Astrocyte of the cerebellum (primary cell): ENCODE results near the gene AATK.
A peak's percentile ranks its signal among the peaks of the same experiment; 100 is the strongest.

Experiments used
- DNase-seq: peaks from one replicate; pipeline ENCODE4 v3.0.0-alpha.2; 2011; ENCODE audit warnings: low read depth
- H3K4me3 ChIP-seq: 2 replicates; pipeline ENCODE4 v1.5.1; 2011; ENCODE audit warnings: mild to moderate bottlenecking, low read depth, low read length, moderate library complexity
- CTCF ChIP-seq: IDR thresholded peaks from 2 replicates; pipeline ENCODE4 v1.5.1; 2012; ENCODE audit warnings: low read length, low read depth, moderate library complexity, mild to moderate bottlenecking; ENCODE audit errors: missing control alignments
- in situ Hi-C: cut with HindIII; loops from 2 replicates; pipeline ENCODE4 v1.10.0; 2017; ENCODE audit warnings: low sequenced_read_pairs

AATK gene

DNA sequence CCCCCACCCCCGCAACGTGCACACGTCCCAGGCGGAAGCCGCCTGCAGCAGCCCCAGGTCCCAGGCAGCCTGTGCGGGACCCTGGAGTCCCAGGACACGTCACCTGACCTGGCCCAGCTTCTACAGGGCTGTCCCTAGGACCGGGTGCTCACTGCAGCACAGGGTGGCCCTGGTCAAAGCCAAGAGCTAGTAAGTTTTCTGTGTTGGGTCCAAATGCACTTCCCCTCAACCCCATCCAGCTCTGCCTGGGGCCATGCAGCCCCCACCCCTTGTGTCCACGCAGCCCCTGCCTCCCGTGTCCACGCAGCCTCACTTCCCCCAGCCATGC, 22.9 kb downstream of the AATK start:
- H3K4me3 ChIP-seq, result no peak overlapping the region
- TF ChIP-seq CTCF, result no peak
- DNase-seq, result no peak
- in situ Hi-C loops, result loop anchor here (5.0 kb wide), 1 partner anchor 44 kb away; no protein-coding TSS in a partner anchor

GRCh38 chr17:81142301-81143199, 23.5 kb downstream of the AATK start:
- in situ Hi-C loops, result loop anchor here (5.0 kb wide), 1 partner anchor 45 kb away; no protein-coding TSS in a partner anchor
- peak; percentile 69 for TF ChIP-seq CTCF
- peak; percentile 33 for DNase-seq
- no peak overlapping the region for H3K4me3 ChIP-seq

GRCh38 chr17:81140695-81141094, 25.3 kb downstream of the AATK start:
- no peak for TF ChIP-seq CTCF
- no peak overlapping the region for H3K4me3 ChIP-seq
- in situ Hi-C loops, result loop anchor here (5.0 kb wide), 1 partner anchor 47 kb away; no protein-coding TSS in a partner anchor
- DNase-seq, result no peak

DNA sequence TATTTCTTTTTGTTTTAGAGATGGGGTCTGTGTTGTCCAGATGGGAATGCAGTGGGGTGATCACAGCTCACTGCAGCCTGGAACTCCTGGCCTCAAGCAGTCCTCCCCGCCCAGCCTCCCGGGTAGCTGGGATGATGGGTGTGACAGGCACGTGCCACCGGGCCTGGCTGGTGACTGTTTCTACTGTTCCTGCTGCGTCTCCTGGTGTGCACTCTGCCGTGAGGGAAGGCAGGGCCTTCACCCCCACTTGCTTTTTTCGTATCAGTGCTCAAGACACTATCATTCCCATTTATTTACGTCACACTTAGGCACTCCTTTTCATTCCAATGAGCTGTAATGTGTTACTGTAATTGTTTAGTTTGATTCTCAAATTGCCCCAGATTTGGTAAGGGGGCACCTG, 26.0 kb downstream of the AATK start:
- TF ChIP-seq CTCF, result no peak
- no peak overlapping the region for H3K4me3 ChIP-seq
- in situ Hi-C loops, result loop anchor here (5.0 kb wide), 1 partner anchor 47 kb away; no protein-coding TSS in a partner anchor
- no peak for DNase-seq

- no peak for DNase-seq
- in situ Hi-C loops, result no loop called here
- H3K4me3 ChIP-seq, result no peak overlapping the region
- TF ChIP-seq CTCF, result no peak
Observed at GRCh38 chr17:81139428-81139827, 26.6 kb downstream of the AATK start.

DNA sequence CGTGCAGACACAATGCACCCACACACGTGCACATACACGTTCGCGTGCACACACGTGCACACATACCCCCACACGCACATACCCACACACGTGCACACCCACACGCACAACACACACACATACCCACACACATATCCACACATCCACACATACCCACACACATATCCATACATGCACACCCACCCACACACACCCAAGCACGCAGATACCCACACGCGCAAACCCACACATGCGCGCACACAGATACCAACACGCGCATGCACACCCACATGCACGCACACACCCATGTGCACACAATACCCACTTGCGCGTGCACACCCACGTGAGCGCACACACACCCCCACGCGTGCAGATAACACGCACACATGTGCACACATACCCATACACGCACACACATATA, 27.5 kb downstream of the AATK start:
- in situ Hi-C loops, result no loop called here
- TF ChIP-seq CTCF, result no peak
- DNase-seq, result no peak
- H3K4me3 ChIP-seq, result no peak overlapping the region
